Endometrium (tissue), 2 donors: ENCODE data around the gene NTRK2.

Experiments
- FAIRE-seq: peaks from 2 replicates; lab custom pipeline; 2012; peaks lifted over from hg19 to GRCh38; lab: Jason Lieb, UNC
- donor health status: control.
- donor health status: control.

Gene NTRK2

GRCh38 chr9:84669288-84670137 is at the start of gene NTRK2:
Gene NTRK2, plus strand, starts transcription at chr9:84669729. Its CDS starts 1,020 bp downstream, at chr9:84670749.
- no peak for FAIRE-seq

GRCh38 chr9:84620338-84620737 is 49.2 kb upstream of the NTRK2 start:
- no peak for FAIRE-seq

- FAIRE-seq = no peak
These were observed 47.7 kb upstream of the NTRK2 start for GRCh38 chr9:84621811-84622210.

GRCh38 chr9:84622981-84623380 is 46.5 kb upstream of the NTRK2 start:
- FAIRE-seq = no peak

- no peak for FAIRE-seq
These were observed 33.1 kb upstream of the NTRK2 start for GRCh38 chr9:84636436-84636835.

GRCh38 chr9:84642553-84643141 is 26.9 kb upstream of the NTRK2 start:
- no peak for FAIRE-seq

- FAIRE-seq = no peak
These were observed 21.8 kb upstream of the NTRK2 start for GRCh38 chr9:84647699-84648098.

- no peak for FAIRE-seq
These were observed 16.9 kb upstream of the NTRK2 start for GRCh38 chr9:84652496-84653120.

- FAIRE-seq = no peak
These were observed 14.1 kb upstream of the NTRK2 start for GRCh38 chr9:84655447-84655846.

GRCh38 chr9:84659313-84659712 is 10.2 kb upstream of the NTRK2 start:
- FAIRE-seq = no peak

- FAIRE-seq = no peak
These were observed 9.8 kb upstream of the NTRK2 start for GRCh38 chr9:84659773-84660172.

GRCh38 chr9:84667571-84668195 is 1.8 kb upstream of the NTRK2 start:
- FAIRE-seq = no peak

- no peak for FAIRE-seq
These were observed 1.1 kb upstream of the NTRK2 start for GRCh38 chr9:84668196-84669012.

- FAIRE-seq = no peak
These were observed 579 bp upstream of the NTRK2 start for GRCh38 chr9:84669013-84669287.

GRCh38 chr9:84670138-84671041 is 861 bp downstream of the NTRK2 start:
- FAIRE-seq = no peak

- FAIRE-seq = no peak
These were observed 2.3 kb downstream of the NTRK2 start for GRCh38 chr9:84671586-84672521.

GRCh38 chr9:84673806-84674205 is 4.3 kb downstream of the NTRK2 start:
- FAIRE-seq = no peak

GRCh38 chr9:84677080-84677479 is 7.6 kb downstream of the NTRK2 start:
- FAIRE-seq = no peak

GRCh38 chr9:84679571-84679970 is 10.0 kb downstream of the NTRK2 start:
- no peak for FAIRE-seq
